ENCODE results near the gene FUT1.
A peak's percentile ranks its signal among the peaks of the same experiment; 100 is the strongest.
"Not testable (repeated sequence)": the region's sequence is repeated elsewhere in the genome, so short reads cannot be mapped to it uniquely, and the experiment has no call there.

Gene FUT1

DNA sequence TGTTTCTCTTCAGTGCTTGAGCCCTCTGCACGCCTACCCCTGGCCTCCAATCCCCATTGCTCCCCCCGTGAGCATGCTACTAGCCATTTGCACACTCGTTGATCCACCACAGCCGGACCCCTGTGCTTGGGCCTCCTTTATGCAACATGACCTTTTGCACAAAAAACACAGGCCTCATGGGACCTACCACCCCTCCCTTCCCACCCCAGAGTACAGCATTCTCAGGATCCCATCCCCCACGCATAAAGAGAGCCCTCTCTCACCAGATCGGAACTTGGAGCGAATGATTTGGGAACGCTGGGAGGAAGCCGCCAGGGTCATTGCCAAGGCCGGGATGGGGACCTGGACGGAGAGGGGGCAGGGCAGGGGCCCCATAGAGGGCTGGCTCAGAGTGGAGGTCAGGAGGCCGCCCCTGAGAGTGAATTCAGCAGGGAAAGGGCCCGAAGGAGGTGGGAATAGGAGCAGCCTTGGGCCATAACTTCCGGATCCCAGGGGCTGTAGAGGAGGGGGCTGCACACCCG is 33.7 kb downstream of the FUT1 start:
- DNase-seq: no peak

DNA sequence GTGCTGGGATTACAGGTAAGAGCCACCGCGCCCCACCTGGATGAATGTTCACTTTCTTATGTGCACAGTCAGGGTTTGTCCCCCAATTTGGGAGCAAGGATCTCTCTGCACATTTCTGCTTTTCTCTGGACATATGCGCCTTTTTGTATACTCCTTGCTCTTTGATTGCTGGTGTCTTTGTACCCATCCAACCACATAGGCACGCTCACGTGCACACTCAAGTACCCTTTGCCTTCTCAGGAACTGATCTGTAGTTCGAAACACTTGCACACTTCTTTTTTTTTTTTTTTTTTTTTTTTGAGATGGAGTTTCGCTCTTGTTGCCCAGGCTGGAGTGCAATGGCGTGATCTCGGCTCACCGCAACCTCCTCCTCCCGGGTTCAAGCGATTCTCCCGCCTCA is 34.3 kb downstream of the FUT1 start:
- not testable (repeated sequence) for DNase-seq

GRCh38 chr19:48716562-48717291 is 35.7 kb downstream of the FUT1 start:
- peak in 56 of 58 donors; percentile 11 to 89 (median 64) for DNase-seq

GRCh38 chr19:48715681-48716171 is 36.7 kb downstream of the FUT1 start:
- peak in 1 of 58 donors; percentile 10 for DNase-seq

DNA sequence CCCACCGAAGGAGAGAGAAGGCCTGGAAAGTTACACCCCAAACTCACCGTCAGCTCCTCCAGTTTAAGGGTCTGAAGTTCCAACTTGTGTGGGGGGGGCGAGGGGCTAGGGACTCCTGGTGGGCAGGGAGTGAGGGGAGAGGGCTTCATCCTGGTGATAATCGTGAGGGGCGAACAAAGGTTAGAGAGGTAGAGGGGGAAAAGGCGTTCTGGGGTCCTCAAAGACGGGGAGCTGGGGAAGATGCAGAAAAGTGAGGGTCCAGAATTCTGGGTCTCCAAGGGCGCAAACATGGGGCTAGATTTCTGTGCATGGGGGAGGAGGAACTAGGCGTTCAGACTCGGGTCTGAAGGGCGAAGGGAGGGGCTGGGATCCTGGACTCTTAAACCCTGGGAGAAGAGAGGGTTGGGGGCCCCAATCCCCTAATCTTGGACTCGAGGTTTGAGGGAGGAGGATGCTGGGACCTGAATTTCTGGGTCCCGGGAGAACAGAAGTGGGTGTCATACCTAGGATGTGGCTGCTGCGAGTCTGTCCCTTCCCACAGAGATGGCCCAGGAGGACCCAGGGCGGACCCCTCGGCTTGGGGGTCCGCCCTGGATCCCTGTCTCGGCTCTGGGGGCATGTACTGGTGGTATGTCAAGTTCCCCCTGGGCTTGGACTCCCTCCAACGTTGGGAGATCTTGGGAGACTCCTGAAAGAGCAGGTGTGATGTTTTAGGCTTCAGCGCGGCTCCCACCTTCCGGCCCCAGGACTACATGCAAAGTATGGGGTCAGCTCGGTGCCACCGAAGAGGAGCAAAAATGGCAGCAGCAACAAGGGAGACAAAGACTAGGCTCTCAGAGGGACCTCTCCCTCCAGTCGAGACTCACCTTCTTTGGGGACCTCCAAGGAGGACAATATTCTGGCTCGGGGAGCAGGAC is 37.4 kb downstream of the FUT1 start:
- no peak for DNase-seq

- DNase-seq: peak; percentile 84 to 100 (median 99)
Observed at GRCh38 chr19:48713864-48714755, 38.3 kb downstream of the FUT1 start.

GRCh38 chr19:48713041-48713863 is 39.2 kb downstream of the FUT1 start:
- DNase-seq: peak in 5 of 58 donors; percentile 9 to 55 (median 36)

GRCh38 chr19:48711106-48711662 is 41.3 kb downstream of the FUT1 start:
- no peak for DNase-seq

GRCh38 chr19:48708471-48708870 is 44.0 kb downstream of the FUT1 start:
- no peak for DNase-seq

- DNase-seq: no peak
Observed at GRCh38 chr19:48705431-48705830, 47.0 kb downstream of the FUT1 start.

GRCh38 chr19:48703316-48703715 is 49.1 kb downstream of the FUT1 start:
- DNase-seq: no peak

DNA sequence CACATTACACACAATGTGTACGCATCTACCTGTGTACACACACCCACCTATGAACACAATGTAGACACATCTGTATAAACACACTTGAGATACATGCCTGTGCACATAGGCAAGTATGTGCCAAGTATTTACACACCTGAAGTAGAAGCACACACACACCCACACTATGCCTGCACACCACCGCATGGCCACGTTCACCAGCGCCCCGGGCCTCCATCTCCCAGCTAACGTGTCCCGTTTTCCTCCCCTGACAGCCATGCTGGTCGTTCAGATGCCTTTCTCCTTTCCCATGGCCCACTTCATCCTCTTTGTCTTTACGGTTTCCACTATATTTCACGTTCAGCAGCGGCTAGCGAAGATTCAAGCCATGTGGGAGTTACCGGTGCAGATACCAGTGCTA is 49.7 kb downstream of the FUT1 start:
- DNase-seq: no peak

DNA sequence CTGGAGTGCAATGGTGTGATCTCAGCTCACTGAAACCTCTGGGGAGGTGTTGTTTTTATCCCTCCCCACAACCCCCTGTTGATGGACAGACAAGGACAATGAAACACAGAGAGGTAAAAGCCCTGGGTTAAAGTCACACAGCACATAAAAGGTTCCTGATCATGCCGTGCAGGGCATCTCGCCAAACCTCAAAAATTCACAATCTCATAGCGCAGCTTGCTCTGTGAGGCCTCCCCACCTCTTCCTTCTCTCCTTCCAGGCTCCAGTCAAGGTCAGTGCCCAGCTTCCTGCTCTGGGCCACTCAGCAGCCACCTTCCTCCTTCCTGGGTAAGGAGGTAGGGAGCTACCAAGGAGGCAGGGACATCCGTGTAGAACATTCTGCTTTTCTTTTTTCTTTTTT is 54.4 kb downstream of the FUT1 start:
- DNase-seq: no peak

Data from anterior cingulate cortex (tissue), 58 donors.